ENCODE results near the gene DCDC1. TPM values are rescaled to one million over a fixed set of nuclear protein-coding genes. Genes with fewer than 3 reads are reported as not detected.

Gene DCDC1
- total RNA-seq, 4 donors from 2014 or later: not detected

- no peak for DNase-seq
- Histone ChIP-seq H3K9me3 (no peaks in the 10 kb centered on the region), H3K27me3 (no peaks in the 10 kb centered on the region), H3K36me3 (no peaks in the 10 kb centered on the region), H3K27ac (no peak overlapping the region), H3K4me1 (no peaks in the 10 kb centered on the region), H3K4me3 (no peak overlapping the region)
- no peak for TF ChIP-seq POLR2A (IDR thresholded peaks at IDR 0.05)
- no peak for TF ChIP-seq CTCF (IDR thresholded peaks at IDR 0.05)
- intact Hi-C loops (cut with DNase I): loop anchor here (10.0 kb wide), 1 partner anchor 515 kb away; no protein-coding TSS in a partner anchor
- 56 to 70% methylated on average over 3 of the region's 3 CpGs for WGBS, 2 donors
Observed at GRCh38 chr11:30859669-30860068, 509.9 kb downstream of the DCDC1 start.

- Histone ChIP-seq H3K4me1 (no peaks in the 10 kb centered on the region), H3K27ac (no peak overlapping the region), H3K9me3 (no peaks in the 10 kb centered on the region), H3K27me3 (no peaks in the 10 kb centered on the region), H3K4me3 (no peak overlapping the region), H3K36me3 (no peaks in the 10 kb centered on the region)
- WGBS, 2 donors: 42 to 45% methylated on average over 5 of the region's 5 CpGs
- intact Hi-C loops (cut with DNase I): loop anchor here (10.0 kb wide), 1 partner anchor 511 kb away; no protein-coding TSS in a partner anchor
- peak in 4 of 6 experiments; percentile 1 to 55 (median 36) for TF ChIP-seq CTCF (IDR thresholded peaks at IDR 0.05)
- TF ChIP-seq POLR2A (IDR thresholded peaks at IDR 0.05): no peak
- DNase-seq: no peak
Observed at GRCh38 chr11:30855383-30856006, 514.0 kb downstream of the DCDC1 start.

- intact Hi-C loops (cut with DNase I): loop anchor here (10.0 kb wide), 1 partner anchor 509 kb away; no protein-coding TSS in a partner anchor
- Histone ChIP-seq H3K4me1 (no peaks in the 10 kb centered on the region), H3K9me3 (no peaks in the 10 kb centered on the region), H3K27me3 (no peaks in the 10 kb centered on the region), H3K4me3 (no peak overlapping the region), H3K36me3 (no peaks in the 10 kb centered on the region), H3K27ac (no peak overlapping the region)
- TF ChIP-seq POLR2A (IDR thresholded peaks at IDR 0.05) (no peak), CTCF (IDR thresholded peaks at IDR 0.05) (no peak)
- no peak for DNase-seq
Observed at GRCh38 chr11:30853439-30853838, 516.1 kb downstream of the DCDC1 start.

GRCh38 chr11:30852645-30853044 is 516.9 kb downstream of the DCDC1 start:
- no peak overlapping the region for H3K27ac ChIP-seq
- H3K4me3 ChIP-seq: no peak overlapping the region
- H3K27me3 ChIP-seq: no peaks in the 10 kb centered on the region
- TF ChIP-seq POLR2A (IDR thresholded peaks at IDR 0.05) (no peak), CTCF (IDR thresholded peaks at IDR 0.05) (no peak)
- no peaks in the 10 kb centered on the region for H3K36me3 ChIP-seq
- no peaks in the 10 kb centered on the region for H3K9me3 ChIP-seq
- H3K4me1 ChIP-seq: no peaks in the 10 kb centered on the region
- intact Hi-C loops (cut with DNase I): loop anchor here (10.0 kb wide), 1 partner anchor 508 kb away; no protein-coding TSS in a partner anchor
- no peak for DNase-seq
- WGBS, 2 donors: 88 to 90% methylated on average over 4 of the region's 4 CpGs

GRCh38 chr11:30852091-30852490 is 517.4 kb downstream of the DCDC1 start:
- no peak overlapping the region for H3K27ac ChIP-seq
- intact Hi-C loops (cut with DNase I): loop anchor here (10.0 kb wide), 1 partner anchor 507 kb away; no protein-coding TSS in a partner anchor
- no peaks in the 10 kb centered on the region for H3K36me3 ChIP-seq
- no peaks in the 10 kb centered on the region for H3K27me3 ChIP-seq
- TF ChIP-seq CTCF (IDR thresholded peaks at IDR 0.05): no peak
- TF ChIP-seq POLR2A (IDR thresholded peaks at IDR 0.05): no peak
- H3K4me3 ChIP-seq: no peak overlapping the region
- H3K4me1 ChIP-seq: no peaks in the 10 kb centered on the region
- DNase-seq: no peak
- 65 to 68% methylated on average over 1 of the region's 1 CpG for WGBS, 2 donors
- H3K9me3 ChIP-seq: peaks cover 0 to 3% (median 0%) of the 10 kb centered on the region in 3 donors
